ENCODE data around the gene RABEP1. TPM values are rescaled to one million over a fixed set of nuclear protein-coding genes. Genes with fewer than 3 reads are reported as not detected.

Gene RABEP1
- total RNA-seq, 1 donor from 2014 or later = 40.0 TPM

- no peak for DNase-seq (ENCODE audit: low spot score)
Measured at GRCh38 chr17:5272322-5272721, 9.8 kb upstream of the RABEP1 start.

DNA sequence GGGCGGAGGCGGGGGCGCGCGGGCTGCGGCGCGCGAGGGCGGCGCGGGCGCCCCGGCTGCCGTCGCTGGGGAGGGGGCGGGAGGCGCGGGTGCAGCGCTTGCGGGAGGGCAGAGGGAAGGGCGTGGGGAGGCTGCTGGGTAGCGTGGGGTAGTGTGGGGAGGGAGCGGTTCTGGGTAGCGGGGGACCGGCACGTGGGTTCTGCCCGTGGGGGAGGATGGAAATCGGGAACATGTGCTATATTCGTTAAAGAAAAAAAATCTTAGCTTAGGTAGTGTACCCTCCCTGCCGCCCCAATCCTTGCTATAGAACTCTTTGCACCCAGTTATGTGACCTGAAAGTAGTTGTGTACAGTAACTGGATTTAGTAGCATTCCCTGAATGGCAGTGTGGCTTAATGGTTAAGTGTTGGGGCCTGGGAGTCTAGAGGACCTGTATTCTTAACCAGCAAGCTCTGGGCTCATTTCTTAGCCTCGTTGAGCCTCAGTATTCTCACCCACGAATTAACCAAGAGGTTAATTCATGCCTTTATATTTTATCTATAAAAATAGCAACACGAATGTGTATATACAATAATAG, 646 bp downstream of the RABEP1 start:
- peak; percentile 10 for DNase-seq (ENCODE audit: low spot score)

DNA sequence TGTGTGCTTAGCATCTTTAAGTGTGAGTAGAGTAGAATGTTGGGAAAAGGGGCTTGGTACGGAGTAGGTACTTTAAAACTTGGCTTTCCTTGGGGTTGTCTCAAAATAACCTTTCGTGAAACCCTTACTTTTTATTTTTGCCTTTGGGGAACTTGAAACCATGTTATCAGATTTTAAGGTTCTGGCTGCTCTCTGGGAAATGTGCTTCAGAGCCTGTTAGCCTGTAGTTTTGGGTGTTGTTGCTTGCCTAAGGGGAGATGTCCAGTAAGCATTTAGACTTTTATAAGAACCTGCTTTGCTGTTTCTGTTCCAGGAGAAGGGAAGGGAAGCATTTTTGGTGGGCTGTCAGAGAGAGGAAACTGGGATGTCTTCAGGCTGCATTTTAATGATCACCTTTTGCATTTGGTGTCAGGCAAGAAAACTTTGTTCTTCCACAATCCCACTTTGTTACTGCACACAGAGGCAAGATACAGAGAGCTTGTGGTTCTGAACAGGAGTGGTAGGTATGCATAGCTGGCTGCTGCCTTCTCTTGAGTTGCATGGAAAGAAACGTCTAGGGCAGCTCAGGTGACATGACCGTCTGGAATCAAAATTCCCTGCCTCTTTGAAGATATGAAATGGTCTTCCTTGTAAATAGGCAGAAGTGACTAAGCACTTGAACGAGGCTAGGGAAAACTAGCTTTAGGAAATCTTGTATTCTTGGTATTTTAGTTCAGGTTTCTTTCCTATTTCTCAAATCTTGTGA, 1.7 kb downstream of the RABEP1 start:
- DNase-seq (ENCODE audit: low spot score) = no peak

DNA sequence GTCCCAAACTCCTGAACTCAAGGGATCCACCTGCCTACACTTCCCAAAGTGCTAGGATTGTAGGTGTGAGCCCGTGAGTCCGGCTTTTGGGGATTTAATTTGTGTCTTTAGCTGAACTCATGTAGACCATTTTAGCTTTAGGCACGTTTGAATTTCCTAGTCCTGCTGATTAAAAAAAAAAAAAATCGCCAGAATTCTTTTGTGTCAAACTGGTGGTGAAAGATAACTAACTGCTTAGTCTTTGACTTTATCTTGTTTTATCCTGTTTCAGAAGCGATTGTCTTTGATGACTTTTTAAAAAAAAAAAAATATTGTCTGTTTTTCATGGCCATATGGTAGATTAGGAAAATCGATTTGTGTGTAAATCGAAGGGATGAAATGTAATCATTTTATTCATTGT, 2.6 kb downstream of the RABEP1 start:
- no peak for DNase-seq (ENCODE audit: low spot score)

DNA sequence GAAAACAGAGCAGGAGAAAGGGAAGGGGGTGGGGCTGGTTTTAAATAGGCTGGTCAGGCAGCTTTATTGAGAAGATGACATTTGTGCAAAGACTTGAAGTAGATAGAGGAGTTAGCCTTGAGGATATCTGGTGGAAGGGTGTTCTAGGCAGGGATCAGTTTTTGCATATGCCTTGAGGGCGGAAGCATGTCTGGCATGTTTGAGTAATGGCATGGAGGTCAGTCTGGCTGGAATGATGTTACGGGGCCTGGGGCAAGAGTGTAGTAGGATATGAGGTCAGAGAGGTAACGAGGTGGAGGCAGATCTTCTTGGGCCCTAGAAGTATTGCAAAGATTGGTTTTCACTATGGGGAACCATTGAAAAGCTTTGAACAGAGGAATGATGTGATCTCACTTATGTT, 4.8 kb downstream of the RABEP1 start:
- no peak for DNase-seq (ENCODE audit: low spot score)

DNA sequence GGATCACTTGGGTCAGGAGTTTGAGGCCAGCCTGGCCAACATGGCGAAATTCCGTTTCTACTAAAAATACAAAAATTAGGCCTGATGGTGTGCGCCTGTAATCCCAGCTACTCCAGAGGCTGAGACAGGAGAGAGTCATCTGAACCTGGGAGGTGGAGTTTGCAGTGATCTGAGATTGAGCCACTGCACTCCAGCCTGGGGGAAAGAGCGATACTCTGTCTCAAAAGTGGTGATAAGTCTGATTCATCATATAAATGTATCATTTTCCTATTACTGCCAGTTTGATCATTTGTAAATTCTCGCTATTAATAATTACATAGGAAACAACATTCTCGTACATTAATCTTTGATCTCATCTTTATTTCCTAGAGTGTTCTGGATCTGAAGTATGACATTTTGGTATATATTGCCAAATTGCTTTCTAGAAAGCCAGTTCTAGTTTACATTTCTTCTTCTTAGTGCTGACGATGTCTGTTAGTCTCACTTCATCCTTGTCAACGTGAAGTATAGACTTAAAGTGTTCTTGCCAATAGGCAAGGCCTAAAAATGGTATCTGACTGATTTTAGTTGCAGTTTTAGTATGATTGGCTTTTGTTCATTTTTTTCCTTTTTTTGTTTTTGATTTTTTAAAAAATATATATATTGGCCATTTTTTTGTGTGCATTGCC, 9.7 kb downstream of the RABEP1 start:
- no peak for DNase-seq (ENCODE audit: low spot score)

GRCh38 chr17:5297245-5297644, 15.2 kb downstream of the RABEP1 start:
- no peak for DNase-seq (ENCODE audit: low spot score)

DNA sequence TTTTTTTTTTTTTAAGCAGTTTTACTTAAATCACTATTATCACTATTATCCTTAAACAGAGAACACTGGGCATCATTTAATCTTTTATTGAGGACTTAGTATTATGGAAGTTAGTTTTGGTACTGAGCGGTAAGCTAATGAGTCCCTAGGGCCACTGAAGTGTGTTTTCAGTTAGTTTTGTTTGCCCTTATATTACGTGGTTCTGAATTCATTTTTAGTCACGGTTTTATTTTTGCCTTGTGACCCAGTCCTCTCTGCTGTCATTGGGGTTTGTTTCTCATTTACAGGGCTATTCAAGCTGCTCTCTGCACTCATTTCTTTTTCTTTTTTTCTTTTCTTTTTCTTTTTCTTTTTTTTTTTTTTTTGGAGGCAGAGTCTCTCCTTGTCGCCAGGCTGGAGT, 17.3 kb downstream of the RABEP1 start:
- DNase-seq (ENCODE audit: low spot score) = no peak

DNA sequence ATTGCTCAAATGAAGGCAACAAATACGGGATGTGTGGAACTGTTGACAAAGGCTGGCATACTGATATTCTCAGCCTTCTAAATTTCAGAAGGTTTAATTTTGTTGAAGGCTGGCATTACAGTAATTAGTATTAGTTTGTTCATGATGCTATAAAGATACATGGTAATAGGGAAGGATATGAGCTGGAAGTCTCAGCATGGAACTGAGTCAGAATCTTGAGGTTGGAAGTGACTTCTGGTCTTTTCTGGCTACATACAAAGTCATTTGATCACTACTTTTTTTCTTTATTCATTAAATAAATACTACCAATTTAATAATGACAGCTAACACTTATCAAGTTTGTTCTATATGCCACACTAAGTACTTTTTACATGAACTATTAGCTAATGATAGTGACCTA, 22.6 kb downstream of the RABEP1 start:
- no peak for DNase-seq (ENCODE audit: low spot score)

- DNase-seq (ENCODE audit: low spot score) = no peak
Measured at GRCh38 chr17:5309851-5310250, 27.8 kb downstream of the RABEP1 start.

- DNase-seq (ENCODE audit: low spot score) = no peak
Measured at GRCh38 chr17:5325851-5326250, 43.8 kb downstream of the RABEP1 start.

- DNase-seq (ENCODE audit: low spot score) = no peak
Measured at GRCh38 chr17:5329784-5330557, 47.9 kb downstream of the RABEP1 start.

DNA sequence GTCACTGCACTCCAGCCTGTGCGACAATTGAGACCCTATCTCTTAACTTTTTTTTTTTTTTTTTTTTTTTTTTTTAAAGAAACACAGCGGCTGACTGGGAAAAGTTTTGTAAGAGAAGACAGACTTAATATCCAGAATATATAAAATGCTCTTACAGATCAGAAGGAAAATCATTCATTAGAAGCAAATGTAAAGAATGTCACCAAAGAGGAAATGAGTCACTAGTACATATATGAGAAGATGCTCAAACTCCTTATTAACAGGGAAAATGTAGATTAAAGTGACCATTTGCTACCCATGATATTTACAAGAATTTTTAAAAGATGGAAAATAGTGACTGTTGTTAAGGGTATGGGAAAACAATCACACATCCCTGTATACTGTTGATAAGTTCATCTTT, 48.9 kb downstream of the RABEP1 start:
- no peak for DNase-seq (ENCODE audit: low spot score)

GRCh38 chr17:5331506-5331905, 49.4 kb downstream of the RABEP1 start:
- no peak for DNase-seq (ENCODE audit: low spot score)

GRCh38 chr17:5344914-5345313, 62.8 kb downstream of the RABEP1 start:
- no peak for DNase-seq (ENCODE audit: low spot score)

GRCh38 chr17:5352681-5353289, 70.7 kb downstream of the RABEP1 start:
- DNase-seq (ENCODE audit: low spot score) = no peak

DNA sequence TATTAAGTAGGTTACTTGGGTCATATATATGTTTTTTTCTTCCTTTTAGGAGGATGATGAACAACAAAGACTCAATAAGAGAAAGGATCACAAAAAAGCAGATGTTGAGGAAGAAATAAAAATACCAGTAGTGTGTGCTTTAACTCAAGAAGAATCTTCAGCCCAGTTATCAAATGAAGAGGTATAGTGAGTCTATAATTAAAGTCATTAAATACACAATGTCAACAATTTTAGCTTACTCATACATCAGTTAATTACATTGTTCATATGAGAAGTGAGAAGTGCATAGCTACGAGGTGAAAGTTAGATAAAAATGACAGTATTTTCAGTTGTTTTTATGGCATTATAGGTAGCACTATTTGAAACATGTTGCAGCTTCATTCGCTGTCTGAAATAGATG, 72.2 kb downstream of the RABEP1 start:
- DNase-seq (ENCODE audit: low spot score) = no peak

- no peak for DNase-seq (ENCODE audit: low spot score)
Measured at GRCh38 chr17:5354886-5355415, 72.9 kb downstream of the RABEP1 start.

- DNase-seq (ENCODE audit: low spot score) = no peak
Measured at GRCh38 chr17:5355421-5356129, 73.5 kb downstream of the RABEP1 start.

GRCh38 chr17:5361426-5361825, 79.3 kb downstream of the RABEP1 start:
- no peak for DNase-seq (ENCODE audit: low spot score)
